Vagina (tissue), 2 donors: Measurements from ENCODE around the gene CD34. TPM values are rescaled to one million over a fixed set of nuclear protein-coding genes. Genes with fewer than 3 reads are reported as not detected.
"Not testable (repeated sequence)": the region's sequence is repeated elsewhere in the genome, so short reads cannot be mapped to it uniquely, and the experiment has no call there.

ENCODE experiments used
- DNase-seq, 2 donors: peaks; one replicate each; pipeline ENCODE4 v3.0.0-alpha.2; 2017; ENCODE audit errors: extremely low spot score in 2 of 2
- H3K27ac ChIP-seq: fragments of 200-600 bp; sonication (generic); one replicate; pipeline ENCODE4 v1.5.1; 2019
- H3K27me3 ChIP-seq: fragments of 200-600 bp; sonication (generic); one replicate; pipeline ENCODE4 v1.5.1; 2019
- H3K36me3 ChIP-seq, 2 donors: fragments of 200-600 bp; sonication (generic); one replicate each; pipeline ENCODE4 v1.5.1; 2017 to 2019
- H3K4me1 ChIP-seq: fragments of 200-600 bp; sonication (generic); one replicate; pipeline ENCODE4 v1.5.1; 2019
- H3K4me3 ChIP-seq, 2 donors: fragments of 200-600 bp; sonication (generic); 1 replicate in 1 of 2; 2 replicates in 1 of 2; pipeline ENCODE4 v1.5.1; 2016 to 2019
- H3K9me3 ChIP-seq: fragments of 200-600 bp; sonication (generic); one replicate; pipeline ENCODE4 v1.5.1; 2019
- CTCF ChIP-seq, 3 experiments: fragments of 450-650 bp in 2 of 3; fragments of 200-600 bp in 1 of 3; sonication (generic) in 1 of 3; IDR thresholded peaks; one replicate each; pipeline ENCODE4 v1.5.1; 2017 to 2019; ENCODE audit warnings: antibody characterized with exemption in 3 of 3, mild to moderate bottlenecking in 2 of 3, moderate library complexity in 2 of 3
- POLR2A ChIP-seq, 2 donors: fragments of 450-650 bp; IDR thresholded peaks; one replicate each; pipeline ENCODE4 v1.6.1; 2017; ENCODE audit warnings: antibody characterized with exemption in 2 of 2, mild to moderate bottlenecking in 2 of 2, moderate library complexity in 2 of 2
- POLR2AphosphoS5 ChIP-seq, 2 donors: sonication (generic); formaldehyde crosslinking; IDR thresholded peaks; one replicate each; pipeline ENCODE4 v1.9.0; 2017; ENCODE audit warnings: antibody characterized with exemption in 2 of 2, mild to moderate bottlenecking in 2 of 2, low read depth in 1 of 2; ENCODE audit not compliant: insufficient read depth in 1 of 2
- intact Hi-C: fragments of 100-400 bp; cut with DNase I; formaldehyde crosslinking; loops from one replicate; pipeline ENCODE4 v1.15.1; 2023
- total RNA-seq: library from RNA; depleted of rRNA; stranded (reverse); fragments of >200 nt; gene quantifications from one replicate; pipeline ENCODE4 v1.2.3, GENCODE V29; 2016

The CD34 gene
- total RNA-seq, 1 donor from 2014 or later, result 57.5 TPM

GRCh38 chr1:207883660-207884250 lies 27.2 kb downstream of the CD34 start:
- TF ChIP-seq POLR2A (IDR thresholded peaks at IDR 0.05), result no peak
- no peak for TF ChIP-seq POLR2AphosphoS5 (IDR thresholded peaks at IDR 0.05; ENCODE audit: insufficient read depth in 1 of 2, low read depth in 1 of 2)
- no peak for TF ChIP-seq CTCF (IDR thresholded peaks at IDR 0.05)
- intact Hi-C loops, result loop anchor here (10.0 kb wide), 1 partner anchor 351 kb away; no protein-coding TSS in a partner anchor
- Histone ChIP-seq H3K27me3 (no peaks in the 10 kb centered on the region), H3K4me3 (no peak overlapping the region), H3K36me3 (no peaks in the 10 kb centered on the region), H3K9me3 (no peaks in the 10 kb centered on the region), H3K4me1 (peaks cover 41% of the 10 kb centered on the region), H3K27ac (peak overlapping the region; percentile 85)
- DNase-seq, result peak in 1 of 2 donors; percentile 81

GRCh38 chr1:207883104-207883651 lies 27.7 kb downstream of the CD34 start:
- intact Hi-C loops, result loop anchor here (10.0 kb wide), 1 partner anchor 352 kb away; no protein-coding TSS in a partner anchor
- H3K4me1 ChIP-seq, result peaks cover 36% of the 10 kb centered on the region
- H3K4me3 ChIP-seq, result no peak overlapping the region
- H3K27me3 ChIP-seq, result no peaks in the 10 kb centered on the region
- H3K27ac ChIP-seq, result peak overlapping the region; percentile 85
- no peak for DNase-seq
- no peaks in the 10 kb centered on the region for H3K36me3 ChIP-seq
- no peak for TF ChIP-seq POLR2A (IDR thresholded peaks at IDR 0.05)
- TF ChIP-seq CTCF (IDR thresholded peaks at IDR 0.05), result no peak
- no peak for TF ChIP-seq POLR2AphosphoS5 (IDR thresholded peaks at IDR 0.05; ENCODE audit: insufficient read depth in 1 of 2, low read depth in 1 of 2)
- H3K9me3 ChIP-seq, result no peaks in the 10 kb centered on the region

- Histone ChIP-seq H3K36me3 (no peaks in the 10 kb centered on the region), H3K9me3 (no peaks in the 10 kb centered on the region), H3K4me1 (peaks cover 31% of the 10 kb centered on the region), H3K4me3 (no peak overlapping the region), H3K27me3 (no peaks in the 10 kb centered on the region), H3K27ac (peak overlapping the region; percentile 85)
- intact Hi-C loops, result loop anchor here (10.0 kb wide), 1 partner anchor 352 kb away; no protein-coding TSS in a partner anchor
- peak in 1 of 2 donors; percentile 56 for DNase-seq
- TF ChIP-seq CTCF (IDR thresholded peaks at IDR 0.05), result no peak
Observed at GRCh38 chr1:207882692-207883091, 28.2 kb downstream of the CD34 start.

GRCh38 chr1:207878939-207879338 lies 32.0 kb downstream of the CD34 start:
- Histone ChIP-seq H3K4me3 (no peak overlapping the region), H3K9me3 (no peaks in the 10 kb centered on the region), H3K27me3 (no peaks in the 10 kb centered on the region), H3K4me1 (peaks cover under 1% of the 10 kb centered on the region), H3K36me3 (no peaks in the 10 kb centered on the region), H3K27ac (no peak overlapping the region)
- TF ChIP-seq POLR2A (IDR thresholded peaks at IDR 0.05), result no peak
- TF ChIP-seq CTCF (IDR thresholded peaks at IDR 0.05), result no peak
- intact Hi-C loops, result no loop called here
- peak in 1 of 2 donors; percentile 49 for DNase-seq

- H3K9me3 ChIP-seq, DNase-seq, H3K4me3 ChIP-seq, intact Hi-C loops, H3K27me3 ChIP-seq, H3K4me1 ChIP-seq, H3K27ac ChIP-seq, H3K36me3 ChIP-seq: not testable (repeated sequence)
Observed at GRCh38 chr1:207877914-207878313, 33.0 kb downstream of the CD34 start.
